Adrenal gland (tissue), 12 donors: ENCODE data around the gene CTSL. TPM values are rescaled to one million over a fixed set of nuclear protein-coding genes. Genes with fewer than 3 reads are reported as not detected.
"Not testable (repeated sequence)": the region's sequence is repeated elsewhere in the genome, so short reads cannot be mapped to it uniquely, and the experiment has no call there.

Experiments used
- DNase-seq, 7 donors: peaks; one replicate each; pipeline ENCODE4 v3.0.0-alpha.2; 2019 to 2020
- H3K27ac ChIP-seq, 5 donors: fragments of 200-600 bp; sonication (generic) in 4 of 5; 1 replicate in 3 of 5; 2 replicates in 2 of 5; pipeline versions ENCODE4 v1.5.1 to v1.8.0; 2016 to 2020; ENCODE audit warnings: mild to moderate bottlenecking in 1 of 5
- H3K27me3 ChIP-seq: fragments of 200-600 bp; 2 replicates; pipeline ENCODE4 v1.8.0; 2021
- H3K36me3 ChIP-seq, 2 donors: fragments of 200-600 bp; replicated peaks in 1 of 2; 1 replicate in 1 of 2; 2 replicates in 1 of 2; pipeline versions ENCODE4 v1.5.1 to v1.8.0; 2018 to 2022
- H3K4me1 ChIP-seq, 2 donors: fragments of 200-600 bp; replicated peaks in 1 of 2; 1 replicate in 1 of 2; 2 replicates in 1 of 2; pipeline versions ENCODE4 v1.5.1 to v1.8.0; 2018 to 2021
- H3K4me3 ChIP-seq, 4 donors: fragments of 200-600 bp; sonication (generic) in 3 of 4; one replicate each; pipeline ENCODE4 v1.5.1; 2016 to 2018
- H3K9me3 ChIP-seq, 3 donors: fragments of 200-600 bp; sonication (generic) in 1 of 3; replicated peaks in 1 of 3; 1 replicate in 2 of 3; 2 replicates in 1 of 3; pipeline versions ENCODE4 v1.5.1 to v1.8.0; 2016 to 2021
- CTCF ChIP-seq, 6 experiments: fragments of 450-650 bp in 4 of 6; fragments of 200-600 bp in 2 of 6; sonication (generic) in 1 of 6; IDR thresholded peaks; 1 replicate in 5 of 6; 2 replicates in 1 of 6; pipeline versions ENCODE4 v1.5.1 to v1.8.0; 2016 to 2021; ENCODE audit warnings: antibody characterized with exemption in 6 of 6, mild to moderate bottlenecking in 2 of 6, moderate library complexity in 1 of 6
- POLR2A ChIP-seq, 2 donors: fragments of 450-650 bp; IDR thresholded peaks; one replicate each; pipeline ENCODE4 v1.6.1; 2017; ENCODE audit warnings: antibody characterized with exemption in 2 of 2, mild to moderate bottlenecking in 2 of 2, moderate library complexity in 1 of 2
- WGBS, 4 donors: extraction: QIAGEN DNeasy Blood & Tissue Kit in 2 of 4; methylation state at CpG; one replicate each; pipeline versions ENCODE4 v1.1.5 to v1.1.7; 2013 to 2017; 5-methylcytosine and 5-hydroxymethylcytosine counted together
- intact Hi-C, 2 donors: fragments of 100-400 bp; cut with DNase I; formaldehyde crosslinking; loops; one replicate each; pipeline versions ENCODE4 v1.14.1 to v1.15.0; 2022 to 2023
- polyA plus RNA-seq, 3 donors: library from polyadenylated mRNA; stranded (reverse); fragments of 200-250 nt in 2 of 3; fragments of 350-450 nt in 1 of 3; fragmentation: Illumina TruSeq in 1 of 3; extraction: RNeasy Lipid Tissue Mini Kit (QIAGEN cat#74804) in 1 of 3; gene quantifications; one replicate each; pipeline ENCODE4 v1.2.3, GENCODE V29; 2013 to 2014
- total RNA-seq, 9 donors: library from RNA; depleted of rRNA in 4 of 9; stranded (reverse); fragments of >200 nt in 4 of 9; fragments of 120-200 nt in 1 of 9; fragmentation: NEBNext Ultra II Directional in 1 of 9; extraction: Animal tissue kit (Norgen Biotek cat#: 25700) in 1 of 9; gene quantifications; one replicate each; pipeline versions ENCODE4 v1.1.0 to v1.2.4, GENCODE V29; 2013 to 2023
- donor health status: healthy with polysubstance abuse.
- donor health status: Bipolar disorder and iron deficiency.
- donor health status: DM: yes; HTN: yes; CAD: no.
- donor health status: DM: no; HTN: no; CAD: no.
- donor health status: DM: no; HTN: no; CAD: no.
- donor health status: DM: yes; HTN: yes; CAD: no.

CTSL gene
- total and polyA plus RNA-seq, 12 donors, result 65.2 to 208 (median 136) TPM

DNA sequence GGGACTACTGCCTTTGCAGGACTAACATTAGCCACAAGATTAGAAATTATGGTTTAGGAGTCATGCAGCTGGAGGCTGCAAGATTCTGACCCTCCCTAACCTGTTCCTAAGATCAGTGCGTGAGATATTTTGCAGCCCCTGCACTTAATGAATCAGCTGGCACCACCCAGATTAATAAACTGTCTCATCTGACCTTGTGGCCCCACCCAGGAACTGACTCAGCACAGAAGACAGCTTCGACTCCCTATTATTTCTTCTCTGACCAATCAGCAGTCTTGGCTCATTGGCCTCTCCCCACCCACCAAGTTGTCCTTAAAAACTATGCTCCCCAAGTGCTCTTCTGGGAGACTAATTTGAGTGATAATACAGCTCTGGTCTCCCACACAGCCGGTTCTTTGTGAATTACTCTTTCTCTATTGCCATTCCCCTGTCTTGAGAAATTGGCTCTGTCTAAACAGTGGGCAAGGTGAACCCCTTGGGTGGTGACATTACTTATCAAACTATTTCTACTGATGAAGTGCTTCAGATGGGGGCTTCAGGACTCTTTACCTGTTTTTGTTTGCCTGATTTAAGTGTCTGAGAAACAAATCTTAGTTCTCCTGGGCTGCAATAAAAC, 17.0 kb downstream of the CTSL start:
- Histone ChIP-seq H3K27ac (no peak overlapping the region), H3K27me3 (peaks cover 7% of the 10 kb centered on the region), H3K36me3 (no peaks in the 10 kb centered on the region), H3K4me3 (no peak overlapping the region), H3K9me3 (no peaks in the 10 kb centered on the region), H3K4me1 (no peaks in the 10 kb centered on the region)
- intact Hi-C loops, result no loop called here
- 61 to 84% (median 74%) methylated on average over 3 of the region's 3 CpGs for WGBS, 4 donors
- TF ChIP-seq CTCF (IDR thresholded peaks at IDR 0.05) (no peak), POLR2A (IDR thresholded peaks at IDR 0.05) (no peak)
- DNase-seq, result no peak

DNA sequence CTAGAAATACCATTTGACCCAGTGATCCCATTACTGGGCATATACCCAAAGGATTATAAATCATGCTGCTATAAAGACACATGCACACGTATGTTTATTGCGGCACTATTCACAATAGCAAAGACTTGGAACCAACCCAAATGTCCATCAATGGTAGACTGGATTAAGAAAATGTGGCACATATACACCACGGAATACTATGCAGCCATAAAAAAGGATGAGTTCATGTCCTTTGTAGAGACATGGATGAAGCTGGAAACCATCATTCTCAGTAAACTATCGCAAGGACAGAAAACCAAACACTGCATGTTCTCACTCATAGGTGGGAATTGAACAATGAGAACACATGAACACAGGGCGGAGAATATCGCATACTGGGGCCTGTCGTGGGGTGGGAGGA, 18.3 kb downstream of the CTSL start:
- H3K9me3 ChIP-seq, DNase-seq, H3K36me3 ChIP-seq, H3K4me1 ChIP-seq, H3K4me3 ChIP-seq, H3K27ac ChIP-seq, H3K27me3 ChIP-seq, intact Hi-C loops: not testable (repeated sequence)
- WGBS, 4 donors, result 89 to 92% (median 90%) methylated on average over 5 to 7 of the region's 7 CpGs

DNA sequence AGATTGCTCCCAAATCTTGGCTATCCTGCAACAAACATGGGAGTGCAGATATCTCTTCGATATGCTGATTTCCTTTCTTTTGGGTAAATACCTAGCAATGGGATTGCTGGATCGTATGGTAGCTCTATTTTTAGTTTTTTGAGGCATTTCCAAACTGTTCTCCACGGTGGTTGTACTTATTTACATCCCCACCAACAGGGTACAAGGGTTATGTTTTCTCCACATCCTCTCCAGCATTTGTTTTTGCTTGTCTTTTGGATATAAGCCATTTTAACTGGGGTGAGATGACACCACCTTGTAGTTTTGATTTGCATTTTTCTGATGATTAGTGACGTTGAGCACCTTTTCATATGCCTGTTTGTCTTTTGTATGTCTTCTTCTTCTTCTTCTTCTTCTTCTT, 20.3 kb downstream of the CTSL start:
- Histone ChIP-seq H3K4me3 (no peak overlapping the region), H3K27ac (no peak overlapping the region), H3K4me1 (no peaks in the 10 kb centered on the region), H3K27me3 (no peaks in the 10 kb centered on the region), H3K36me3 (no peaks in the 10 kb centered on the region), H3K9me3 (no peaks in the 10 kb centered on the region)
- TF ChIP-seq POLR2A (IDR thresholded peaks at IDR 0.05) (no peak), CTCF (IDR thresholded peaks at IDR 0.05) (no peak)
- WGBS, 4 donors, result 55 to 61% (median 60%) methylated on average over 4 of the region's 4 CpGs
- DNase-seq, result no peak
- intact Hi-C loops, result no loop called here

- Histone ChIP-seq H3K36me3 (no peaks in the 10 kb centered on the region), H3K4me1 (no peaks in the 10 kb centered on the region), H3K9me3 (no peaks in the 10 kb centered on the region), H3K4me3 (no peak overlapping the region), H3K27ac (peak overlapping the region in 3 of 5 donors; percentile 14 to 46 (median 31)), H3K27me3 (no peaks in the 10 kb centered on the region)
- TF ChIP-seq POLR2A (IDR thresholded peaks at IDR 0.05) (no peak), CTCF (IDR thresholded peaks at IDR 0.05) (no peak)
- no peak for DNase-seq
- intact Hi-C loops, result no loop called here
- WGBS, 4 donors, result 50 to 65% (median 55%) methylated on average over 1 of the region's 1 CpG
Observed at GRCh38 chr9:87748881-87749280, 23.0 kb downstream of the CTSL start.

GRCh38 chr9:87749335-87750035, 23.6 kb downstream of the CTSL start:
- 54 to 63% (median 57%) methylated on average over 5 of the region's 5 CpGs for WGBS, 4 donors
- TF ChIP-seq CTCF (IDR thresholded peaks at IDR 0.05) (no peak), POLR2A (IDR thresholded peaks at IDR 0.05) (no peak)
- DNase-seq, result no peak

More at GRCh38 chr9:87749335-87750035, 23.6 kb downstream of the CTSL start:
- Histone ChIP-seq H3K9me3 (no peaks in the 10 kb centered on the region), H3K4me3 (no peak overlapping the region), H3K27ac (peak overlapping the region in 2 of 5 donors; percentile 14 to 37), H3K27me3 (no peaks in the 10 kb centered on the region), H3K36me3 (no peaks in the 10 kb centered on the region), H3K4me1 (no peaks in the 10 kb centered on the region)
- intact Hi-C loops, result no loop called here
